ENCODE results near the gene RAB9B.
"Not testable (repeated sequence)": the region's sequence is repeated elsewhere in the genome, so short reads cannot be mapped to it uniquely, and the experiment has no call there.

Gene RAB9B, protein sequence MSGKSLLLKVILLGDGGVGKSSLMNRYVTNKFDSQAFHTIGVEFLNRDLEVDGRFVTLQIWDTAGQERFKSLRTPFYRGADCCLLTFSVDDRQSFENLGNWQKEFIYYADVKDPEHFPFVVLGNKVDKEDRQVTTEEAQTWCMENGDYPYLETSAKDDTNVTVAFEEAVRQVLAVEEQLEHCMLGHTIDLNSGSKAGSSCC

GRCh38 chrX:103831803-103832544 lies at the start of gene RAB9B:
RAB9B (minus strand) TSS chrX:103832257; CDS start chrX:103825784, 6,473 bp downstream.
- DNase-seq: peak; percentile 58 to 71

- no peak for DNase-seq
These were observed 47.3 kb upstream of the RAB9B start for GRCh38 chrX:103879339-103879738.

DNA sequence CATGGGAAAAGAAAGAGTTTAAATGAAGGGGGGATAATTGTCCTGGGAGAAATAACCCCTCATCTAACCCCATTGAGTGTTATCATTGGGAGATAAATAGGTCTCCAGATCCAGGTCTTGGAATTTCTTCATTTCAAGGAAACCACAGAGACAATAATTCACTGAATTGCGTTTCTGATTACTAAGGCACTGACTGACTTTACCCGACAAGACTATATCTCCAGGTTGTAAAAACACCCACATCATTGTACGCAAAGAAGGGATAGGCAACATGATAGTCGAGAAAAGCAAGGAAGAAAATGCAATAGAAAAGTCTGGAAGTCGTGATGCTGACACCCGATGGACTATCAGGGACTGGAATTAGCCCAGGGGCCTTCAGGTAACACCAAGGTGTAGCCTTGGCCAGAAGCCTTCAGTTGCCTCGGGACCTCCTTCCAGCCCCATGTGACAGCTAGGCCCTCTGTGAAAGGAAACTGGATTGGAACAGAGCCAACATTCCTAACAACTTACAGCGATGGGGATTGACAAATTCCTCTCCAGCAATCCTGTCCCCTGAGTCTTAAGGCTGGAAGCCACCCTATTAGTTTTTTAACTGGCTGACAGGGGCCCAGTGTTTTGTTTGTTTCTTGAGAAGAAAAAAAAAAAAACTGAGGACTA lies 46.5 kb upstream of the RAB9B start:
- DNase-seq: no peak

- no peak for DNase-seq
These were observed 45.5 kb upstream of the RAB9B start for GRCh38 chrX:103877571-103877970.

DNA sequence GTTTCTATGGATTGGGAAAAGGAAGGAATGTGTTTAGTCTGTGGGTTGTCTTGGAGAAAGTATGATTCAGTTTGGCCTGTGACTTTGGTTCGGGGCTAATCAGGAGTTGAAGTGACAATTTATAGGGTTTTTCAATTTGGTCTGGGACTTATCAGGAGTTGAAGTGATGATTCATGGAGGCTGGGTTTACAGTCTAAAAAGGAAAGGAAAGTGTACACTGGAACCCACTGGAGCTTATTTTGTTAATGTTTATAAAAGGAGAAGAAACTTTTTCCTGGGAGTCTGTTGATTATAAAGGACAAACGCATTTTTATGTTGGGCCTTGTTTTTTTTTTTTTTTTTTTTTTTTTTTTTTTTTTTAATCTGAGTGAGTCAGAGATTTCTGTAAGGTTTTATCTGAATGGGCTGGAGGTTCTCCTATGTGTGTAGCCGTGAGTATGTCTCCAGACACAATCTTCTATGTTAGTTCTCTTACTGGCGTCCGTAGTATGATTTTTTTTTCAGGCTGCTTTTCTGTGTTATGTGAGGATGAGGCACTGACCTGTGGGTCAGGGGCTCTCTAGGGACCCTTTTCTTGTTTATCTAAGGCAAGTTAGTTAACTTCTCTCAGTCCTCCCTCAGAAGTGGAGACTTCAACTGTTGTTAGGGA lies 33.0 kb upstream of the RAB9B start:
- no peak for DNase-seq

- no peak for DNase-seq
These were observed 32.1 kb upstream of the RAB9B start for GRCh38 chrX:103864149-103864548.

DNA sequence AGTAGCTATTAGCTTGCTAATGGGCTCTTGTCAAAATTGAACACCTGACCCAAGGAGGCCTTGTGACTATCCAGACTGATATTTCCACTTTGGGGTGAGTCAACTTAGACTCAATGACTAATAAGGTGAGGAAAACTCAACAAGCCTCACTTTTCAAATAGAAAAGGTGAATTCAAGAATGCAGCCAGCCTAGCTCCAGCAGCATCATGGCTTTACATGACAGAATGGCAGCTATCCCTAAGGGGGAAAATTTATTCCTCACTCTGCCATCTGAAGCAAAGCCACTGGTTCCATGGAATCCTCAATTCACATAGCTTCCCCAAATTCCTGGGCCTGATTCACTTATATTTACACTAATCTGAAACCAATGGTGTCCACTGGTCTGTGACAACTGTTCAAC lies 29.1 kb upstream of the RAB9B start:
- DNase-seq: no peak

GRCh38 chrX:103849558-103849957 lies 17.5 kb upstream of the RAB9B start:
- no peak for DNase-seq

DNA sequence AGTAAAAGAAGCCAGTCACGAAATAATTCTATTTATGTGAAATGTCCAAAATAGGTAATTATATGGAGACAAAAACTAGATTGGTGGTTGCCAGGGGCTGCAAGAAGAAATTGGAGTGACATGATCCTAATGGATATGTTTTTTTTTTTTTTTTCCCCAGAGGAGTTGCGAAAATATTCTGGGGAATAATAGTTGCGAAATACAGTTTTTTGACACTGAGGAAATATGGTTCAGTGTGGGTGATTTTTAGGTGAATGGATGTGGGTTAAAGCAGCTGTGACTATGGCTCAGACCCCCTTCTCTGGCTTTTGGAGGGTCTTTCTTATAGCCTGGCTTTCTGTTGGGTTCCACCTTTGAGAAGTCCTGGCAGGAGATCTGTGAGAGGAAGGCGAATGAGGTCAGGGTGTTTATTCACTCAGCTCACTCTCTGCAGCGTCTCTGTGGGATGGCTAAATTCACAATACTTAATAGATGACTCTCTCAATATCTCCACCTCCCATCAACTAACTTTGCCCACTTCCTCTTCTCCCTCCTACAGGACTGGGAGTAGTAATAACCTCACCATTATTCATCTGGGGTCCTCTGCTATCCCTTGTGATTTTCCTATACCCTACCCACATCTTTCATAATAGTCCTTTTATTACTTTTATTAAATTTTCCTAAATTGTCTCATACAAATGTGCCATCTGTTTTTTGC lies 15.3 kb upstream of the RAB9B start:
- DNase-seq: no peak

DNA sequence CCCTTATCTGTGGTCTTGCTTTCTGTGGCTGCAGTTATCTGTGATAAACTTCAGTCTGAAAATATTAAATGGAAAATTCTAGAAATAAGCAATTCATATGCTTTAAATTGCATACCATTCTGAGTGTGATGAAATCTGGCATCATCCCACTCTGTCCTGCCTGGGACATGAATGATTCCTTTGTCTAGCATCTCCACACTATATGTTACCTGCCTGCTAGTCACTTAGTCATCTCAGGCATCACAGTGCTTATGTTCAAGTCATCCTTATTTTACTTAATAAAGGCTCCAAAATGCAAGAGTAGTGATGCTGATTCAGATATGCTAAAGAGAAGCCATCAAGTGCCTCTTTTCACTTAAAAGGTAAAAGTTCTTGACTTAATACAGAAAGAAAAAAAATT lies 14.3 kb upstream of the RAB9B start:
- no peak for DNase-seq

DNA sequence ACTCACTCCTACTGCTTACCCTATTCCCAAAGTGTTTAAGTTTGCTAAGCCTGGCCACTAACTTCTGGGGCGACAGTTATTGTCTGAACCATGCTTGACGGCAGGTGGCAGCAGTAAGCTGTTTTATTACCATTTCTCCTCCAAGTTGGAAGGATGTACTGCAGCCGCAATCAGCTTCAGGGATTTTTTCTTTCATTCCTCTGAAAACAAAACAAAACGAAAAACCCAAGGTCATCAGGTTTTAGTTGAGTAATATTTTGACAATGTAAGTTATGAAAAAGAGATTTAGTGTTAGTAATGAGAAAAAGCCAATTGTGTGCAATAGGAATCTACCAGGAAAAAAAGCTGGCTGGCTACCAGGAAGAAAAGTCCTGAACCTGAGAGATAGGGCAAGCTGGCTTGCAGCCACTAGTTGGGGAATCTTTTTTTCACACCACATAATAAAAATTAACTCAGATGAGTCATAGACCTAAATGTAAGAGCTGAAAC lies 13.2 kb upstream of the RAB9B start:
- peak; percentile 10 to 48 for DNase-seq

DNA sequence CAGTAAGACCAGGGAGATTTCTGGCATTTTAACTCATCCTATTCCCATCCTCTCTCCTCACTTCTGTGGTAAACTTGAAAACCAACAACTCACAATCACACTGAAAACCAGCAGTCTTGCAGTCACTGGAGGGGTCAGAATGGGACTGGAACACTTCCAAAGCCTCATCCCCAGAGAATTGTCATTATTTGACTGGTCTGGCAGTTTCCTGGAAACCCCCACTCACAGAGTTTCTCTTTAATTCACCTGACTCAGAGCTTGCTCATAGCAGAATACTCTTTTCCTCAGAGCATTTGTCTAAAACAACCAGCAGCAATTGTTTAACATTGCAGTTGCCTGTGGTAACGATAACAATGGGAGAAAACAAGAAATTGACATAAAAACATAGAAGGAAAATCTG lies 7.3 kb upstream of the RAB9B start:
- DNase-seq: no peak

GRCh38 chrX:103831342-103831802 lies 685 bp downstream of the RAB9B start:
- no peak for DNase-seq

GRCh38 chrX:103830848-103831247 lies 1.2 kb downstream of the RAB9B start:
- DNase-seq: no peak

DNA sequence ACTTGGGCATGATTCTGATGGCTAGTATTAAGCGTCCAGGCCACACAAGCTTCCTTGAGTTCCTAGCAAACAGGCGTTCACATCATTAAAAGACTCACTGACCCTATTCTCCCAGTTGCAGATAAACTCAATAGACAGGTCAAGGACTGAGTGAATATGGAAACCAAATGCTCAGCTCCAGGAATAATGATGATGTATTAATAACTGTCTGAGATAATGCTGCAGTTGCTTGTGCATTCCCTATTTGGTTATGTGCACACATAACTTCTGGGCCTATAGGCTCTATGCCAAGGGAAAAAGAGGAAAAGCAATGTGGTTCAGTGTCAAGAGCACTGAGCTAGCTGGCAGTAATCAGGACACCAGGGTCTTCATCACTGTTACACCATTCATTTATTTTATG lies 3.5 kb downstream of the RAB9B start:
- DNase-seq: no peak

DNA sequence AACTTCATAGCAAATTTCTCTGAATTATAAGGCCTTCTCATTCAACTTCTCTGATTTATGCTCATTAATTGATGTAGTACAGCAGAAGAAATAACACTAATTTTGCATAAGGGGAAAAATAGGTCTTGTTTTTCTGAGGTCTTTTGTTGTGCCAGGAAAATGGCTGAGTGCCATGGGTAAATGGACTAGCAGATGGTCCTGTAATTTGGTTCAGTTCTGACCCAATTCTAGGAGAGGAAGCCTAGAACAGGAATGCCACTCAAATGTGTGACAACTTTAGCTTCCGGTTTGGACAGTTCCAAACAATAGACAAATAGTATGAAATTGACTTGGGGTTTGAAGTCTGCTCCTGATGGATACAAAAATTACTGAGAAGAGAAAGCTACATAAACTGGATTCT lies 6.2 kb downstream of the RAB9B start:
- no peak for DNase-seq

GRCh38 chrX:103823591-103823990 lies 8.5 kb downstream of the RAB9B start:
- no peak for DNase-seq

GRCh38 chrX:103820802-103821201 lies 11.3 kb downstream of the RAB9B start:
- DNase-seq: not testable (repeated sequence)

- DNase-seq: no peak
These were observed 13.0 kb downstream of the RAB9B start for GRCh38 chrX:103818842-103819619.

DNA sequence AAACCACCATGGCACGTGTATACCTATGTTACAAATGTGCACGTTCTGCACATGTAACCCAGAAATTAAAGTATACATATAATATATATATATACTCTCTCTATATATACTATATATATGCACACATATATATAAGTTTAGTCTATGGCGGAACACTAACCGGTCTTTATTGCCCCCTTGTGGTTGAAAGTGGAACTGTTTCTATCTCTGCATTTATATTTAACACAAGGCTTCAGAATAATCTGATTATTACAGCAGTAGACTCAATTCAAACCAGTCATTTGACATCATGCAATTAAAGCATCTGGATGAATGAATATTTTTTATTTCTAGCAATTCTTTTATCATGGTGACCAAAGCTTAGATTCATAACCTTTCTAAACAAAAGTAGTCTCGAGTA lies 14.6 kb downstream of the RAB9B start:
- peak in 1 of 2 donors; percentile 48 for DNase-seq

- DNase-seq: not testable (repeated sequence)
These were observed 15.0 kb downstream of the RAB9B start for GRCh38 chrX:103817101-103817500.

DNA sequence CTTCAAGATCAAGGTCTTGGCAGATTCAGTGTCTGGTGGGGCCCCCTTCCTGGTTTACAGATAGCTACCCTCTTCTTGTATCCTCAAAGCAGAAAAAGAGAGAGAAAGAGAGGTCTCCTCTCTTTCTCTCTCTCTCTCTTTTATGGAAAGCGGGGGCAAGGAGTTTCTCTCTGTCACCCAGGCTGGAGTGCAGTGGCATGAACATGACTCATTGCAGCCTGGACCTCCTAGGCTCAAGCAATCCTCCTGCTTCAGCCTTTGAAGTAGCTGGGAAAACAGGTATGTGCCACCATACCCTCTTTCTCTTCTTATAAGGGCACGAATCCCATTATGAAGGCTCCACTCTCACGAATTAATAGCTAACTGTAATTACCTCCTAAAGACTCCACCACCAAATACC lies 20.2 kb downstream of the RAB9B start:
- no peak for DNase-seq
